ENCODE results near the gene E2F3.

DNA sequence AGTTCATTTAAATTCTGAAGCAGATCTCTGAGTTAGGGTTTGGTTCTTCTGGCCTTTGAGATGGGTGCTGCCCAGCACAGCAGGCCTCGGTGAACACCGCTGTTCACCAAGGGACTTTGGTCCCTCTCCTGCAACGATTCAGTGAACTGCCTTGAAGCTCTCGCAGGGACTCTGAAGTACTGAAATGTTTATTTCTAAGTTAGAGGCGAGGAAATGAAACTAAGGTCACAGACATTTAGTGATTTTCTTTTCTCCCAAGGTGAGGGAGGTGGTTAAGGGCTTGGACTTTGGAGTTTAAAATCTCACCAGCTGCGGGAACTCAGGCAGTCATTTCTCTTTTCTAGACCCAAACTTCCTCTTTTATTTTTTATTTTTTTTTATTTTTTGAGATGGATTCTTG, 26.2 kb downstream of the E2F3 start:
- TF ChIP-seq CTCF (IDR thresholded peaks at IDR 0.05) (no peak), POLR2A (IDR thresholded peaks at IDR 0.05) (no peak)
